H9 (cell line): ENCODE results near the gene ATAD1. TPM values are rescaled to one million over a fixed set of nuclear protein-coding genes. Genes with fewer than 3 reads are reported as not detected.

Experiments
- DNase-seq: peaks from one replicate; pipeline ENCODE4 v3.0.0-alpha.2; 2017
- H2AFZ ChIP-seq: one replicate; pipeline ENCODE4 v1.6.1; 2013; ENCODE audit warnings: mild to moderate bottlenecking, low read length, control low read depth, moderate library complexity
- H2AK5ac ChIP-seq: 2 replicates; pipeline ENCODE4 v1.6.1; 2013; ENCODE audit warnings: low read length, control low read depth, mixed read lengths; ENCODE audit not compliant: insufficient read length
- H2BK120ac ChIP-seq: one replicate; pipeline ENCODE4 v1.6.1; 2013; ENCODE audit warnings: low read depth, mild to moderate bottlenecking, low read length, control low read depth, inconsistent platforms; ENCODE audit not compliant: poor library complexity, severe bottlenecking
- H2BK12ac ChIP-seq: 2 replicates; pipeline ENCODE4 v1.6.1; 2013; ENCODE audit warnings: low read length, control low read depth, mixed read lengths, low read depth; ENCODE audit not compliant: insufficient read length
- H2BK15ac ChIP-seq: 2 replicates; pipeline ENCODE4 v1.6.1; 2013; ENCODE audit warnings: low read depth, low read length, control low read depth
- H2BK20ac ChIP-seq: one replicate; pipeline ENCODE4 v1.6.1; 2013; ENCODE audit warnings: low read depth, mild to moderate bottlenecking, low read length, control low read depth, inconsistent platforms; ENCODE audit not compliant: poor library complexity, severe bottlenecking
- H2BK5ac ChIP-seq: 2 replicates; pipeline ENCODE4 v1.6.1; 2013; ENCODE audit warnings: low read length, control low read depth, mixed read lengths; ENCODE audit not compliant: insufficient read length
- H3K14ac ChIP-seq: 2 replicates; pipeline ENCODE4 v1.6.1; 2013; ENCODE audit warnings: low read length, control low read depth; ENCODE audit not compliant: insufficient read depth
- H3K18ac ChIP-seq: 2 replicates; pipeline ENCODE4 v1.6.1; 2013; ENCODE audit warnings: low read depth, mild to moderate bottlenecking, mixed read lengths, low read length, control low read depth; ENCODE audit not compliant: insufficient read length
- H3K23ac ChIP-seq: 2 replicates; pipeline ENCODE4 v1.6.1; 2013; ENCODE audit warnings: low read length, control low read depth, mixed read lengths, low read depth; ENCODE audit not compliant: insufficient read length
- H3K23me2 ChIP-seq: 2 replicates; pipeline ENCODE4 v1.6.1; 2013; ENCODE audit warnings: low read depth, mild to moderate bottlenecking, mixed read lengths, low read length, control low read depth; ENCODE audit not compliant: insufficient read length, poor library complexity, severe bottlenecking
- H3K27ac ChIP-seq: 2 replicates; pipeline ENCODE4 v1.5.1; 2013; ENCODE audit warnings: low read length, control low read depth, mixed read lengths, low read depth; ENCODE audit not compliant: insufficient read length
- H3K27me3 ChIP-seq: 2 replicates; pipeline ENCODE4 v1.6.1; 2013; ENCODE audit warnings: low read length, control low read depth, inconsistent platforms; ENCODE audit not compliant: insufficient read depth
- H3K4ac ChIP-seq: 2 replicates; pipeline ENCODE4 v1.6.1; 2013; ENCODE audit warnings: low read depth, mild to moderate bottlenecking, control low read depth, inconsistent platforms, low read length, moderate library complexity
- H3K4me1 ChIP-seq: 2 replicates; pipeline ENCODE4 v1.6.1; 2013; ENCODE audit warnings: low read length, control low read depth, inconsistent platforms; ENCODE audit not compliant: insufficient read depth
- H3K4me2 ChIP-seq: 2 replicates; pipeline ENCODE4 v1.6.1; 2013; ENCODE audit warnings: low read length, control low read depth, mixed read lengths; ENCODE audit not compliant: insufficient read length, insufficient read depth
- H3K56ac ChIP-seq: 2 replicates; pipeline ENCODE4 v1.6.1; 2013; ENCODE audit warnings: low read depth, mild to moderate bottlenecking, mixed read lengths, low read length, control low read depth; ENCODE audit not compliant: insufficient read length
- H3K79me1 ChIP-seq: 2 replicates; pipeline ENCODE4 v1.6.1; 2013; ENCODE audit warnings: low read depth, mild to moderate bottlenecking, moderate library complexity, low read length, control low read depth, inconsistent platforms; ENCODE audit not compliant: insufficient read depth, poor library complexity, severe bottlenecking
- H3K79me2 ChIP-seq: 2 replicates; pipeline ENCODE4 v1.6.1; 2013; ENCODE audit warnings: low read length, control low read depth, inconsistent platforms; ENCODE audit not compliant: insufficient read depth
- H3K9ac ChIP-seq: 2 replicates; pipeline ENCODE4 v1.6.1; 2013; ENCODE audit warnings: low read length, control low read depth, mixed read lengths; ENCODE audit not compliant: insufficient read length; ENCODE audit errors: extremely low read depth
- H3K9me3 ChIP-seq: one replicate; pipeline ENCODE4 v1.6.1; 2013; ENCODE audit warnings: low read depth, low read length, inconsistent platforms; ENCODE audit not compliant: control insufficient read depth
- H3T11ph ChIP-seq: one replicate; pipeline ENCODE4 v1.6.1; 2013; ENCODE audit warnings: mild to moderate bottlenecking, low read length, control low read depth, inconsistent platforms
- H4K20me1 ChIP-seq: one replicate; pipeline ENCODE4 v1.6.1; 2013; ENCODE audit not compliant: control insufficient read depth, insufficient read length, insufficient read depth
- H4K5ac ChIP-seq: 2 replicates; pipeline ENCODE4 v1.6.1; 2013; ENCODE audit warnings: low read depth, mild to moderate bottlenecking, mixed read lengths, low read length, control low read depth; ENCODE audit not compliant: insufficient read length
- H4K8ac ChIP-seq: replicated peaks from 2 replicates; pipeline ENCODE4 v1.6.1; 2013; ENCODE audit warnings: low read length, control low read depth, mixed read lengths, low read depth; ENCODE audit not compliant: insufficient read length
- H4K91ac ChIP-seq: 2 replicates; pipeline ENCODE4 v1.6.1; 2013; ENCODE audit warnings: low read depth, mild to moderate bottlenecking, moderate library complexity, mixed read lengths, low read length, control low read depth; ENCODE audit not compliant: insufficient read length
- H3K27ac Mint-ChIP-seq, 3 experiments: 2 replicates in 2 of 3; 3 replicates in 1 of 3; pipeline ENCODE4 v1.8.0; 2020 to 2021; ENCODE audit warnings: mixed read lengths in 3 of 3, mild to moderate bottlenecking in 1 of 3, moderate library complexity in 1 of 3
- H3K27me3 Mint-ChIP-seq: 2 replicates; pipeline ENCODE4 v1.8.0; 2021; ENCODE audit warnings: low read depth, mild to moderate bottlenecking, moderate library complexity, mixed read lengths
- H3K36me3 Mint-ChIP-seq, 3 experiments: 2 replicates in 2 of 3; 3 replicates in 1 of 3; pipeline ENCODE4 v1.8.0; 2020 to 2021; ENCODE audit warnings: low read depth in 3 of 3, mixed read lengths in 3 of 3; ENCODE audit not compliant: insufficient read depth in 1 of 3
- H3K4me1 Mint-ChIP-seq, 2 experiments: 2 replicates each; pipeline ENCODE4 v1.8.0; 2020; ENCODE audit warnings: mixed read lengths in 2 of 2
- H3K4me3 Mint-ChIP-seq, 2 experiments: 2 replicates in 1 of 2; 3 replicates in 1 of 2; pipeline ENCODE4 v1.8.0; 2020 to 2021; ENCODE audit warnings: mild to moderate bottlenecking in 2 of 2, mixed read lengths in 2 of 2, moderate library complexity in 1 of 2
- H3K9me3 Mint-ChIP-seq, 2 experiments: 2 replicates in 1 of 2; 3 replicates in 1 of 2; pipeline ENCODE4 v1.8.0; 2020; ENCODE audit warnings: mild to moderate bottlenecking in 2 of 2, mixed read lengths in 2 of 2, moderate library complexity in 1 of 2
- CTCF ChIP-seq: fragments of 200-600 bp; sonication (generic); conservative IDR thresholded peaks from 3 replicates; pipeline ENCODE4 v1.8.0; 2021; ENCODE audit warnings: antibody characterized with exemption, mild to moderate bottlenecking
- total RNA-seq: library from RNA; stranded (reverse); gene quantifications from 2 replicates; pipeline ENCODE4 v1.2.1, GENCODE V29; 2021

The ATAD1 gene
- total RNA-seq, 1 experiment from 2014 or later, result 38.7 TPM

GRCh38 chr10:87867453-87867852 lies 49.4 kb upstream of the ATAD1 start:
- no peak for TF ChIP-seq CTCF
- H3K4ac ChIP-seq, result no peak overlapping the region
- Mint-ChIP-seq H3K27ac (no peak overlapping the region), H3K27me3 (no peaks in the 10 kb centered on the region), H3K36me3 (peaks cover 4 to 6% (median 5%) of the 10 kb centered on the region in 3 experiments; a peak in 6 of 7 replicates), H3K4me3 (peak overlapping the region; percentile 97 to 98), H3K9me3 (no peaks in the 10 kb centered on the region; a peak in 1 of 5 replicates), H3K4me1 (peaks cover 29 to 34% of the 10 kb centered on the region in 2 experiments)
- no peak overlapping the region for H3K18ac ChIP-seq
- H2BK120ac ChIP-seq, result no peak overlapping the region
- H2AK5ac ChIP-seq, result no peak overlapping the region
- peaks cover 30% of the 10 kb centered on the region; the same call in 1 of the 2 replicates for H3K79me2 ChIP-seq
- no peak overlapping the region for H2AFZ ChIP-seq
- no peak overlapping the region for H3K23ac ChIP-seq
- H3K4me2 ChIP-seq, result no peak overlapping the region
- no peak overlapping the region for H3K56ac ChIP-seq
- no peak overlapping the region for H2BK15ac ChIP-seq
- H3K9me3 ChIP-seq, result no peaks in the 10 kb centered on the region
- no peaks in the 10 kb centered on the region for H4K20me1 ChIP-seq
- H4K8ac ChIP-seq, result no peak overlapping the region
- H2BK5ac ChIP-seq, result no peak overlapping the region
- H3K27ac ChIP-seq, result no peak overlapping the region
- no peak overlapping the region for H2BK20ac ChIP-seq
- no peak overlapping the region for H4K91ac ChIP-seq
- H4K5ac ChIP-seq, result no peak overlapping the region
- no peaks in the 10 kb centered on the region for H3K27me3 ChIP-seq
- H3K4me1 ChIP-seq, result no peaks in the 10 kb centered on the region
- H3K14ac ChIP-seq, result no peak overlapping the region
- no peak for DNase-seq
- H3K79me1 ChIP-seq, result peaks cover 2% of the 10 kb centered on the region
- no peak overlapping the region for H3K9ac ChIP-seq
- no peak overlapping the region for H3T11ph ChIP-seq
- peaks cover 9% of the 10 kb centered on the region for H3K23me2 ChIP-seq
- no peak overlapping the region for H2BK12ac ChIP-seq
